GM18870 (cell line): ENCODE results near the gene IMPG2.

Experiments
- ATAC-seq: cut with Tn5 transposase; IDR thresholded peaks from one replicate; pipeline ENCODE4 v1.9.1; 2021; ENCODE audit warnings: moderate library complexity; ENCODE audit not compliant: unreplicated experiment

The IMPG2 gene

DNA sequence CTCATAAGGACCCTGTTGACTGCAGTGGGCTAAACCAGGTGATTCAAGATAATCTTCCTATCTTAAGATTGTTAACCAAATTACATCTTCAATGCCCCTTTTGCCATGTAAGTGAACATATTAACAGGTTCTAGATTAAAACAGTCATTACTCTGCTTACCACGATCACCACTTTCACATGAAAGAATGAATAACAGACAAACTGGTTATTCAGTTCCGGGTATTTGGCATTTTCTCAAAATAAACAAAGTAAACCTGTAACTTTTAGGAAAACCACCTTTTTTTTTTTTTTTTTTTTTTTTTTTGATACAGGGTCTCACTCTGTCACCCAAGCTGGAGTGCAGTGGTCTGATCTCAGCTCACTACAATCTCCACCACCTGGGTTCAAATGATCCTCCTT lies 131.2 kb downstream of the IMPG2 start:
- ATAC-seq, result no peak

DNA sequence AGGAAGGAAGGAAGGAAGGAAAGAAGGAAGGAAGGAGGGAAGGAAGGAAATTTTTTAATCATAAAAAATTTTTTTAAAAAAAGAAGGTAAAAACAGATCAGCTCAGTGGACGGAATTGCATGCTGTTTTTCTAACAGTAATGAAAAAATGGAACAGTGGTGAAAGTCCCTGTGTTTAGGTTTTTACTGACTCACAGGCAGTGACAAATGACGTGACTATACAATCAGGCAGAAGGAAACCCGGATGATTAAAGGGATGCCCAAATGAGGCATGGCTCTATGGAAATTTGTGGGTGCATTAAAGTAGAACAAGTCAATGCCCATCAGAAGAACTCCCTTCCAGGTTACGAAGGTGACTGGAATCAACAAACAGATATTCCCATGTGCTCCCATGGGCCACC lies 135.0 kb downstream of the IMPG2 start:
- ATAC-seq, result no peak

DNA sequence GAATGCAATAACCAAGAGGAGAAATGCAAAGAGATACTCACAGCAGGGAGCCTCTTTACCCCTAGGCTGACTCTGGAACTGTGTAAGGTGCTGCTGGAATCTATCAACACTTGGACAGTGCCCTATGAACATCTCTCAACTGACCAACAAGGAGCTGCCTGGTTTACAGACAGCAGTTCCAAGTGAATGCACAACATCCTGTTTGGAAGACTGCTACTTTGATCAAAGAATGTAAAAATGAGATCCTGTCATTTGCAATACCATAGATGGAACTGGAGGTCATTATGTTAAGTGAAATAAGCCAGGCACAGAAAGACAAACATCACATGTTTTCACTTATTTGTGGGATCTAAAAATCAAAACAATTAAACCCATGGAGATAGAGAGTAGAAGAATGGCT lies 136.3 kb downstream of the IMPG2 start:
- no peak for ATAC-seq

DNA sequence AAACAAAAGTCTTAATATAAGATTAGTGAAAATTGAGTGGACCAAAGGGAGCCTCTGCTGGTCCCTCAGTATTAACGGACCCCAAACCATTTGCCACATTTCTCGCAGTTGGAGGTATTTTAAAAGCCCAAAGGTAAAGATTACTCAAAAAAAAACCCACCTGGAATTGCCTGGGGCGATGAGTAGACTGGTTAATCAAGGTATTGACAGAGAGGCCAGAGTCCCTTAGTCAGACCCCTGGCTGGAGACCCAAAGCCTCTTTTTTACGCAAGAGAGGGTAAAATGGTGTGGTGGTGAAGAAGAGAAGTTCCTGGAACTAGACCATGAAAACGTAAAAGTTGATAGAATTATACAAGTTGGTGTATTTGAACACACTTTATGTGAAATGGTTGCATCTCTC lies 137.2 kb downstream of the IMPG2 start:
- ATAC-seq, result no peak

DNA sequence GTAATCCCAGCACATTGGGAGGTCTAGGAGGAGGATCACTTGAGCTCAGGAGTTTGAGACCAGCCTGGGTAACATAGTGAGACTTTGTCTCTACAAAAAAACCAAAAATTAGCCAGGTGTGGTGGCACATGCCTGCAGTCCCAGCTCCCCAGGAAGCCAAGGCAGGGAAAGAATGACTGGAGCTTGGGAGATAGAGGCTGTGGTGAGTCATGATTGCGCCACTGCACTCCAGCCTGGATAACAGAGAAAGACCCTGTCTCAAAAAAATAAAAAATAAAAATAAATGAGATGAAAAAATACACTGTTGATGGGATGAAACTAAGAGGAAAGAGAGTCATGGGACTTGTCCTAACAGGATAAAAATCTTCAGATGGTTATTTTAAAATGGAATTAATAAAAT lies 137.6 kb downstream of the IMPG2 start:
- ATAC-seq, result no peak

DNA sequence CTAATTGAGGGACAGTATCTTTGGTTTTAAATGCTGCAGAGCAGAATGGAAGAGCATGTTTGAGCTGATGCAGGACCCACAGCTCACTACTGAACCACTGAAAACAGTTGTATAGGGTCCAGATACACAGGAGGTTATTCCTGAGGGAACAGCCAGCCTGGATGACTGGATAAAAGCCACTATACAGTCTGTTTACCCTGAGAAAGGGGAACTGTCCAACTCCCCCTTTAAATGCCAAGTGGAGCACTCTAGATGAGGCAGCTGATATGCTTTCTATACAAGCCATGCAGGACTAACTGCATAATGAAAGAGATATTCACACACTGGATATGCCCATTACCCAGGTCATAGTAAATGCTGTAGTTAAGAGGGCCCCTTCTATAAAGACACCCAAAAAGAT lies 138.6 kb downstream of the IMPG2 start:
- no peak for ATAC-seq

DNA sequence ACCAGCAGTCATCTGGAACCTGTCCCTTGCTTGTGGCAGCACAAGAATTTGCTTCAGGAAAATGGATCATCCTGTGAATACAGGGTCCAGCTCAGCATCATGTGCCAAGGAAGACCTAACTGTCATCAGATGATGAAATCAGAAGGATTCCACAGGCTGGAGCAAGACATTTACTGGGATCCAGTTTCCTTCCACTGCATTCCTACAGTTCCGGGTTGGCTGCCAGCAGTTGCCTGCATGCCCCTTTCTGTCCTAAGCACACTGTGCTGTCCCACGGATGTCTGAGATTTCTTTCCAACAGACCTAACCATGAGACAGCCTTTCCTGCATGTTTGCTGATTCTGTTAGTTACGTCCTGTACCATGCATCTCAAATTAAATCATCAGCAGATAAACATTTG lies 140.7 kb downstream of the IMPG2 start:
- ATAC-seq, result no peak

DNA sequence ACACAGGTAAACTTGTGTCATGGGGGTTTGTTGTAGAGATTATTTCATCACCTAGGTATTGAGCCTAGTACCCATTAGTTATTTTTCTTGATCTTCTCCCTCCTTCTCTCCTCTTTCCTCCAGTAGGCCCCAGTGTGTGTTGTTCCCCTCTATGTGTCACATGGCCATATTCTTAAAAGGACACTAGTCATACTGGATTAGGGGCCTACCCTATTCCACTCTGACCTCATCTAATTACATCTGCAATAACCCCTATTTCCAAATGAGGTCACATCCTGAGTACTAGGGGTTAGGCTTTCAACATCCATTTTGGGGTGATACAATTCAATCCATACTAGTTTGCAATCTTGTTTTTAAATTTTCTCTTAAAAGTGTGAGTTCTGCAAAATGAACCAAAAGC lies 142.8 kb downstream of the IMPG2 start:
- no peak for ATAC-seq
